Left forelimb (tissue), 1 donor: ENCODE data around the gene SLC39A8.

Source experiments
- DNase-seq: peaks from one replicate; pipeline ENCODE4 v3.0.0-alpha.2; 2018; ENCODE audit warnings: low spot score

The SLC39A8 gene

DNA sequence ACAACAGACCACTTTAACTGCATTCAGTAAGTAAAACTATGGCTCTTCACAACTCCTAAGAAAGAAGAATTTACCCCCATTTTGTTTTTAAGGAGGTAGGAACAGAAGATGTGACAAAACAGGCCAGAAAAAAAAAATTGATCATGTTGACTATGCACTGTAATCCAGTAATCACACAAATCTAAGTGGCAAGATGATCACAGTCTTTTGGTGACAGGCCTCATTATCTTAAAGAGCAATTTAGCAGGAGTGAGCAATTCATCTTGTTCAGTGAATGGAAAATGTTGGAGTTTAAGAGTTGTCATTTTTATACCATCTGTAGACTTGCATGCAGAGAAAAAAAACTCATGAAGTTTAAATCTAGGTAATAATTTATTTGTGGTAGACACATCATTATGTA is 115.1 kb downstream of the SLC39A8 start:
- no peak for DNase-seq

DNA sequence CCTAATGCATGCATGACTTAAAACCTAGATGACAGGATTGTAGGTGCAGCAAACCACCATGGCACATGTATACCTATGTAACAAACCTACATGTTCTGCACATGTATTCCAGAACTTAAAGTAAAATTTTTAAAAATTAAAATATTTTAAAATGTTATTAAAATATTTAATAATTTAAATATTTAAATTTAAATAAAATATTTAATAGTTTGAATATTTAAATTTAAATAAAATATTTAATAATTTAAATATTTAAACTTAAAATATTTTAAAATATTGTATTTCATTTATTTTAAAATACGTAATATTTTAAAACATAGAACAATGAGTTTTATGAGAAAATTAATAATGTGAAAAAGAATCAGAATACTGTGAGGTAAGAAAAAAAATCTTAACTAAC is 117.9 kb downstream of the SLC39A8 start:
- DNase-seq: no peak

DNA sequence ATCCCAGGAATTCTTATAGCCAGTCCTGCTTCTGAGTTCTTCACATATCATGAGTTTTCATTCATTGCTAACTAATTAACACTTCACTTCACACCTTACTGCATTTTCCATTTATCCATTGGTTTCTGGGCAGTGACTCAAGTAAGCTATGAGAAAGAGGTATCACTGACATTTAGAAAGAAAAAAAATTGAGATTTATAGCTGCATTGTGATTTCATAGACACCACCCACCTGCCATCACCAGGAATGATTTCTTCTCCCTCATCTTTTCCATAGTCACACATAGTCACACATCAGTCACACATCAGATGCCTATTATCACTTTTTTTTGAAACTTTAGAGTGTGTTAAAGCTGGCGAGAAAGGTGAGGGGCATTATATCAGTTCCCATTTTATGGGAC is 121.8 kb downstream of the SLC39A8 start:
- no peak for DNase-seq

DNA sequence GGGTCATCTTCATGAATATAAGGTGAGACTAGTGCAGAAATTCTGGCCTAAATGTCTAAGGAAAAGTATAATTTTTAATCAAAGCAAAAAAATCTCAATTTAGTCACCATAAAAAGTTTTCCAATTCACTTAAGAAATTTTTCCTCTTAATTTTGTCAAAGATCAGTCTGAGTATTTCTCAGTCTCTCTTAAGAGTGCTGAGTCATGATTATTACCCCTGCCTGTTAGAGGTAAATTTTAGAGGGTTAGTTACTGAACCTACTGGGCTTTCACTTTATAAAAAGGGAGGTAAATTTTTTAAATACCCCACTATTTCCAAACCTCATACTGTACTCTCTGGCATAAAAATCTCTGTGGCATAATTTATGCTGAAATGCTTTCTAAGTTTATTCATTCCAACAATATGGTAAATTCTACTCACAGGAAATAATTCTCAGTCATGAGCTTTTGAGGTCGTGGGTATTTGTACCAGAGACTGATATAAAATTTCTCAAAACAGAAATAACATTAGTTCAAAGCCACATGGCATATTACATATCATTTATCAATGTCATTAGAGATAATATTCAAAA is 122.4 kb downstream of the SLC39A8 start:
- no peak for DNase-seq

DNA sequence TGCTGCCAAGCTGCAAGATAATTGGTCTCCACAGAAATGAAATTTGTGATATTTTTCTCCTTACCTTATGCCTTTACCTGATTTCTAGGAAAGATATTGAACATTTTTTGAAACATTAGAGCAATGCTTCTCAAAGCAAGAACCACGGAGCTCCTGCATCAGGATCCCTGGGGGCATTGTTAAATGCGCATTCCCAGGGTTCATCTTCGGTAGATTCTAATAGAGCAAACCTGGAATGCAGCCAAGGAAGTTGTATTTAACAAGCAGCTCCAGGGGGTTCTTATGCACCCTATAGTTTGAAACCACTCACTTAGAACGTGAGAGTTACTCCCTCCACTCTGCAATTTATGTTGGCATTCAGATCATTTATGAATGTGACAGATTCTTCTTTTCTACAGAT is 126.2 kb downstream of the SLC39A8 start:
- DNase-seq: no peak

DNA sequence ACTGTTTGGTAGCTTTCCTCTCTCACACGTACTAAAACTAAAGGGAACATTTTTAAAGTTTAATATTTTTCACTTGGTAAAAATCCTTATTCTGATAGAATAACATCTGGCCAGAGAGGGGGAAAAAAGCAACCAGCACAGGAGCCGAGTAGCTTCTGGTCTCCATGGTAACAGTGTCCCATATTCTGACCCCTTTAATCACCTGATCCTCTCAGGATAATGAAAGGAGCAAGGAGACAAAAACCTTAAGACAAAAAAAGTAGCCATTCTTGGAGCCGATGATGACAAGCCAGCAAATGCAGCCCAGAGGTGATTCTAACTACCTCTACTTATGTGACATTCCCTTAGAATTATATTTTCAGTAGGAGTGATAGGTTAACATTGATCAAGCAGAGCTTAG is 126.6 kb downstream of the SLC39A8 start:
- DNase-seq: no peak

DNA sequence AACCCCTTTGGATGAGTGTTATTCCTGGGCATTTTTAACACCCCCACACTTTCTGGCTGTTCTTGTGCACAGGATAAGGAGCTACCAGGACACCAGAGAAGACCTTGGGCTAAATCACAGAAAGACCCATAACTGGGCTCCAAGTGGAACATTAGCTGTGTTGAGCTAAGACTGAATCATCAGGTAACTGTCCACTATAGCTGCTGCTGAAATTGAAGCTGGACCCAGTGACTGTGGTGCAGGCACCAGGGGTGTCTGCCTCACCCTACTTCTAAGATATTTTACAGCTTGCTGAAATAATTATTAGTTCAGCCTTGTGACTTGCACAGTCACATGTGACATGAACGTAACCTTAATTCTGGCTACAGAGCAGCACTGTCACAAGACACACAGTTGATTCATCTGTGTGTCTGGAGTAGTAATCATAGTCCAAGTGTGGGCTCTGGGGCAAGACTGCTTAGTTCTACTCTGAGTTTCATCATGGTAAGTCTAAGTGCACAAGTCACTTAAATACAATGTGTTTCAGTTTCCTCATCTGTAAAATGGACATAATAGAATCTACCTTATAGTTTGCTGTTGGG is 127.4 kb downstream of the SLC39A8 start:
- no peak for DNase-seq

DNA sequence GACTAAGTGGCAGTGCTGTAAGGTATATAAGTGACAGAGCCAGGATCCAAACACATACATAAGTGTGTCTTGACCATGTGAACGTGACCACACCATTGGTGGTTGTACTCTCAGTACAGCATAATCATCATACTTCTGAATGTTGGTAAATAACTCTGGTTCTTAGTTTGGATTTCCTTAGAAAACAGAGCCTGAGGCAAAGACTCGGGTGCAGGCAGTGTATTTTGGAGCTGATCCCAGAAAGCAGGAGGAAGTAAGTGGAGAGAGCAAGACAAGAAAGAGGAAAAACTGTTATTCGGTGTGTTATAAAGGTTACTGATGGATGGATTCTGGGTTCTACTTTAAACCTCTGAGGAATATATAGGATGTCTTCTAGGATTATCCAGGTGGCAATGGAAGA is 127.9 kb downstream of the SLC39A8 start:
- no peak for DNase-seq

DNA sequence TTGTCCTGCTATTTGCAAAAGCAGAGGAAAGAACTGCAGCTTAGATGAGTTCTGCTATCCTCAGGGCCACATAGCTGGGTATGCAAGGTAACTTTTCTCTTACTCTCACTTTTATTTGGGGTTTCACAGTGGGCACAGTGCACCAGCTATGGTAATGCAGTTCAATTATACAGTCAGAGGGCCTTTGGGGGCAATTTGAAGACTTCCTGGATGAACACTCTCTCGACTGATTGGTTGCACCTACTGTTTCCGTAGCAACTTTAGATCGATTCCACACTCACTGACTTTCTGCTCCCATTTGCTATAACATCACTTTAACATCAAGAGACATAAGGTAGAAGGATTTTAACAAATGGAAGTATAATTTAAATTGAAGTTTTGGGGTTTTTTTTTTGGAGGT is 128.6 kb downstream of the SLC39A8 start:
- no peak for DNase-seq

DNA sequence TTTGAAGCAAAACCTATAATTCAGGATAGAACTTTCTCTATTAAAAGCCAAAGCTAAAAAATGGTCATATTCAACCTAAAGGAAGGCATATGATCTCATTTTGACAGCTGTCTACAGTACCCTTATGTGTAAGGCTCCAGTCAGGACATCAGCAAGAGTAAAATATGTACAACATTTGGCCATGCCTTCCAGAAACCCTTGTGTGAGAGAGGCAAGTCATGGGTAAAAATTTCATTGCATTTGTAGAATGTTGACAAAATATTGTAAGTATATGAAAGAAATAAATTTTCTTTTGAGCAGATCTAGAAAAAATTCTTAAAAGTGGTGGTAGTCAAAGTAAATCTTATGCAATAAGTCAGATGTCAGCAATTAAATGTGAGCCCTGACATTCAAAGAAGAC is 132.3 kb downstream of the SLC39A8 start:
- DNase-seq: no peak
